Ishikawa (cell line): Measurements from ENCODE around the gene ADGRG3.

ENCODE experiments used
- CEBPB ChIP-seq: IDR thresholded peaks from 2 replicates; pipeline ENCODE4 v1.6.1; 2012
- CREB1 ChIP-seq: IDR thresholded peaks from 2 replicates; pipeline ENCODE4 v1.6.1; 2012; ENCODE audit warnings: low read depth
- EGR1 ChIP-seq: IDR thresholded peaks from 2 replicates; pipeline ENCODE4 v1.6.1; 2012
- EP300 ChIP-seq: IDR thresholded peaks from 2 replicates; pipeline ENCODE4 v1.6.1; 2012; ENCODE audit warnings: borderline replicate concordance
- FOXM1 ChIP-seq: IDR thresholded peaks from 2 replicates; pipeline ENCODE4 v1.6.1; 2012; ENCODE audit warnings: low read depth, borderline replicate concordance
- MAX ChIP-seq: IDR thresholded peaks from 2 replicates; pipeline ENCODE4 v1.6.1; 2012
- NFIC ChIP-seq: IDR thresholded peaks from 2 replicates; pipeline ENCODE4 v1.6.1; 2012
- RAD21 ChIP-seq: IDR thresholded peaks from 2 replicates; pipeline ENCODE4 v1.6.1; 2012; ENCODE audit warnings: low read depth
- REST ChIP-seq: IDR thresholded peaks from 2 replicates; pipeline ENCODE4 v1.6.1; 2012; ENCODE audit warnings: low read depth, mild to moderate bottlenecking
- TAF1 ChIP-seq: IDR thresholded peaks from 2 replicates; pipeline ENCODE4 v1.6.1; 2012; ENCODE audit warnings: low read depth, mild to moderate bottlenecking
- TCF12 ChIP-seq: IDR thresholded peaks from 2 replicates; pipeline ENCODE4 v1.6.1; 2012; ENCODE audit warnings: low read depth
- TEAD4 ChIP-seq: IDR thresholded peaks from 2 replicates; pipeline ENCODE4 v1.6.1; 2012
- USF1 ChIP-seq: IDR thresholded peaks from 2 replicates; pipeline ENCODE4 v1.6.1; 2012
- YY1 ChIP-seq: IDR thresholded peaks from 2 replicates; pipeline ENCODE4 v1.6.1; 2012; ENCODE audit warnings: low read depth
- ZBTB7A ChIP-seq: IDR thresholded peaks from 2 replicates; pipeline ENCODE4 v1.6.1; 2012; ENCODE audit warnings: low read depth

Gene ADGRG3

GRCh38 chr16:57668263-57668571 lies at the start of gene ADGRG3:
Gene ADGRG3, plus strand, starts transcription at chr16:57668306. Its CDS starts 42 bp downstream, at chr16:57668348.
- TF ChIP-seq EGR1 (no peak), RAD21 (no peak)

GRCh38 chr16:57619133-57619605 lies 48.9 kb upstream of the ADGRG3 start:
- no peak for TF ChIP-seq CREB1
- no peak for TF ChIP-seq CEBPB
- no peak for TF ChIP-seq EGR1
- no peak for TF ChIP-seq YY1
- no peak for TF ChIP-seq USF1
- no peak for TF ChIP-seq TCF12
- no peak for TF ChIP-seq RAD21
- TF ChIP-seq TAF1 = no peak
- TF ChIP-seq ZBTB7A = no peak

GRCh38 chr16:57619606-57620334 lies 48.3 kb upstream of the ADGRG3 start:
- TF ChIP-seq TAF1 (peak; percentile 66), USF1 (no peak), MAX (peak; percentile 28; the same call in 1 of the 2 replicates), YY1 (peak; percentile 37), TEAD4 (peak; percentile 61), FOXM1 (0 out of 2 replicates have a peak, but pooled peaks have one; percentile 30), REST (no peak), CREB1 (no peak), EP300 (no peak; the same call in none of the 2 replicates), CEBPB (no peak), EGR1 (no peak), ZBTB7A (no peak; the same call in none of the 2 replicates), TCF12 (peak; percentile 65; the same call in 1 of the 2 replicates), RAD21 (no peak; the same call in 1 of the 2 replicates), NFIC (no peak; the same call in none of the 2 replicates)

GRCh38 chr16:57620335-57621231 lies 47.5 kb upstream of the ADGRG3 start:
- TF ChIP-seq FOXM1 (no peak), MAX (peak; percentile 26; the same call in 1 of the 2 replicates), ZBTB7A (no peak), TCF12 (peak; percentile 23; the same call in 1 of the 2 replicates), CREB1 (no peak), NFIC (peak; percentile 43), EGR1 (no peak), TEAD4 (peak; percentile 32; the same call in 1 of the 2 replicates), TAF1 (no peak; the same call in none of the 2 replicates), RAD21 (no peak; the same call in 1 of the 2 replicates), USF1 (0 out of 2 replicates have a peak, but pooled peaks have one; percentile 11), REST (no peak), EP300 (0 out of 2 replicates have a peak, but pooled peaks have one; percentile 27), CEBPB (no peak), YY1 (no peak; the same call in 1 of the 2 replicates)
